GM18867 (cell line): ENCODE results near the gene TRAPPC1.
A peak's percentile ranks its signal among the peaks of the same experiment; 100 is the strongest.
"Not testable (repeated sequence)": the region's sequence is repeated elsewhere in the genome, so short reads cannot be mapped to it uniquely, and the experiment has no call there.

Source experiments
- ATAC-seq: cut with Tn5 transposase; IDR thresholded peaks from one replicate; pipeline ENCODE4 v1.9.1; 2021; ENCODE audit warnings: mild to moderate bottlenecking, moderate library complexity; ENCODE audit not compliant: unreplicated experiment

The TRAPPC1 gene

GRCh38 chr17:7931709-7932482 lies at the start of gene TRAPPC1, which contains the start of gene CNTROB:
Gene TRAPPC1 (minus strand): TSS chr17:7931946. CDS start chr17:7931829, 117 bp downstream.
Gene CNTROB (plus strand): TSS chr17:7932206. CDS start chr17:7933080, 874 bp downstream.
- ATAC-seq = peak; percentile 86

- ATAC-seq = no peak
Measured at GRCh38 chr17:7977805-7978204, 46.1 kb upstream of the TRAPPC1 start.

GRCh38 chr17:7977039-7977438 lies 45.3 kb upstream of the TRAPPC1 start:
- no peak for ATAC-seq

GRCh38 chr17:7974638-7975131 lies 42.9 kb upstream of the TRAPPC1 start:
- no peak for ATAC-seq

GRCh38 chr17:7972131-7972785 lies 40.5 kb upstream of the TRAPPC1 start:
- no peak for ATAC-seq

GRCh38 chr17:7971651-7972050 lies 39.9 kb upstream of the TRAPPC1 start:
- no peak for ATAC-seq

- no peak for ATAC-seq
Measured at GRCh38 chr17:7969433-7969832, 37.7 kb upstream of the TRAPPC1 start.

- no peak for ATAC-seq
Measured at GRCh38 chr17:7967751-7968150, 36.0 kb upstream of the TRAPPC1 start.

- ATAC-seq = no peak
Measured at GRCh38 chr17:7961421-7961820, 29.7 kb upstream of the TRAPPC1 start.

GRCh38 chr17:7959503-7960253 lies 27.9 kb upstream of the TRAPPC1 start:
- no peak for ATAC-seq

- ATAC-seq = no peak
Measured at GRCh38 chr17:7956228-7956965, 24.7 kb upstream of the TRAPPC1 start.

GRCh38 chr17:7955414-7956227 lies 23.9 kb upstream of the TRAPPC1 start:
- ATAC-seq = no peak

- not testable (repeated sequence) for ATAC-seq
Measured at GRCh38 chr17:7953266-7953665, 21.5 kb upstream of the TRAPPC1 start.

GRCh38 chr17:7951143-7951792 lies 19.5 kb upstream of the TRAPPC1 start:
- peak; percentile 74 for ATAC-seq

GRCh38 chr17:7950578-7950977 lies 18.8 kb upstream of the TRAPPC1 start:
- no peak for ATAC-seq

- no peak for ATAC-seq
Measured at GRCh38 chr17:7947651-7948050, 15.9 kb upstream of the TRAPPC1 start.

GRCh38 chr17:7946441-7946840 lies 14.7 kb upstream of the TRAPPC1 start:
- ATAC-seq = no peak

- ATAC-seq = no peak
Measured at GRCh38 chr17:7945651-7946050, 13.9 kb upstream of the TRAPPC1 start.

- no peak for ATAC-seq
Measured at GRCh38 chr17:7944326-7944725, 12.6 kb upstream of the TRAPPC1 start.
